Gastrocnemius medialis (tissue), 4 donors: ENCODE data around the gene MIF. TPM values are rescaled to one million over a fixed set of nuclear protein-coding genes. Genes with fewer than 3 reads are reported as not detected.

Source experiments
- ATAC-seq, 2 donors: fragments of 150-250 bp; one replicate each; pipeline ENCODE4 v1.9.1; 2016
- DNase-seq, 2 donors: peaks; one replicate each; pipeline ENCODE4 v3.0.0-alpha.2; 2019
- H3K27ac ChIP-seq, 4 donors: fragments of 200-600 bp; sonication (generic); 1 replicate in 1 of 4; 2 replicates in 3 of 4; pipeline ENCODE4 v1.5.1; 2016 to 2018; ENCODE audit warnings: mild to moderate bottlenecking in 2 of 4, moderate library complexity in 1 of 4
- H3K27me3 ChIP-seq, 3 donors: fragments of 200-600 bp; sonication (generic) in 2 of 3; 1 replicate in 1 of 3; 2 replicates in 2 of 3; pipeline versions ENCODE4 v1.5.1 to v1.6.0; 2016 to 2019; ENCODE audit warnings: mild to moderate bottlenecking in 1 of 3, moderate library complexity in 1 of 3
- H3K36me3 ChIP-seq, 2 donors: fragments of 200-600 bp; sonication (generic) in 1 of 2; one replicate each; pipeline ENCODE4 v1.5.1; 2017 to 2018
- H3K4me1 ChIP-seq, 2 donors: fragments of 200-600 bp; sonication (generic) in 1 of 2; one replicate each; pipeline ENCODE4 v1.5.1; 2016 to 2017; ENCODE audit warnings: mild to moderate bottlenecking in 2 of 2
- H3K4me3 ChIP-seq, 4 donors: fragments of 200-600 bp; sonication (generic) in 3 of 4; 1 replicate in 1 of 4; 2 replicates in 3 of 4; pipeline ENCODE4 v1.5.1; 2016 to 2019; ENCODE audit warnings: mild to moderate bottlenecking in 2 of 4
- H3K9me3 ChIP-seq, 3 donors: fragments of 200-600 bp; sonication (generic) in 2 of 3; 1 replicate in 1 of 3; 2 replicates in 2 of 3; pipeline ENCODE4 v1.5.1; 2016 to 2019
- CTCF ChIP-seq, 5 experiments: fragments of 450-650 bp in 3 of 5; fragments of 200-600 bp in 2 of 5; sonication (generic) in 2 of 5; IDR thresholded peaks in 4 of 5; conservative IDR thresholded peaks in 1 of 5; 1 replicate in 4 of 5; 2 replicates in 1 of 5; pipeline ENCODE4 v1.5.1; 2016 to 2019; ENCODE audit warnings: antibody characterized with exemption in 5 of 5, mild to moderate bottlenecking in 3 of 5, moderate library complexity in 3 of 5
- POLR2A ChIP-seq, 2 donors: fragments of 450-650 bp; IDR thresholded peaks; one replicate each; pipeline ENCODE4 v1.6.1; 2017; ENCODE audit warnings: antibody characterized with exemption in 2 of 2, mild to moderate bottlenecking in 2 of 2, moderate library complexity in 2 of 2
- in situ Hi-C, 4 donors: fragments of 200-750 bp; cut with MboI; loops; one replicate each; pipeline versions ENCODE4 v1.15.0 to v1.8.0; 2017; ENCODE audit warnings: low sequenced_read_pairs in 4 of 4
- intact Hi-C: fragments of 100-400 bp; cut with DNase I; formaldehyde crosslinking; loops from one replicate; pipeline ENCODE4 v1.15.1; 2023; ENCODE audit warnings: low total_unique reads
- total RNA-seq, 4 donors: library from RNA; depleted of rRNA; stranded (reverse); fragments of >200 nt; gene quantifications; one replicate each; pipeline versions ENCODE4 v1.1.0 to v1.2.3, GENCODE V29; 2016

MIF gene
- total RNA-seq, result 100 to 1,000 TPM in 3 of 4 donors, 10 to 100 TPM in 1; 78.1 to 145 (median 129) TPM

DNA sequence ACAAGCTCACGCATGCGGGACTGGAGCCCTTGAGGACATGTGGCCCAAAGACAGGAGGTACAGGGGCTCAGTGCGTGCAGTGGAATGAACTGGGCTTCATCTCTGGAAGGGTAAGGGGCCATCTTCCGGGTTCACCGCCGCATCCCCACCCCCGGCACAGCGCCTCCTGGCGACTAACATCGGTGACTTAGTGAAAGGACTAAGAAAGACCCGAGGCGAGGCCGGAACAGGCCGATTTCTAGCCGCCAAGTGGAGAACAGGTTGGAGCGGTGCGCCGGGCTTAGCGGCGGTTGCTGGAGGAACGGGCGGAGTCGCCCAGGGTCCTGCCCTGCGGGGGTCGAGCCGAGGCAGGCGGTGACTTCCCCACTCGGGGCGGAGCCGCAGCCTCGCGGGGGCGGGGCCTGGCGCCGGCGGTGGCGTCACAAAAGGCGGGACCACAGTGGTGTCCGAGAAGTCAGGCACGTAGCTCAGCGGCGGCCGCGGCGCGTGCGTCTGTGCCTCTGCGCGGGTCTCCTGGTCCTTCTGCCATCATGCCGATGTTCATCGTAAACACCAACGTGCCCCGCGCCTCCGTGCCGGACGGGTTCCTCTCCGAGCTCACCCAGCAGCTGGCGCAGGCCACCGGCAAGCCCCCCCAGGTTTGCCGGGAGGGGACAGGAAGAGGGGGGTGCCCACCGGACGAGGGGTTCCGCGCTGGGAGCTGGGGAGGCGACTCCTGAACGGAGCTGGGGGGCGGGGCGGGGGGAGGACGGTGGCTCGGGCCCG, at the start of gene MIF:
Gene MIF (plus strand): TSS at position 439 of the 765 bp plus-strand sequence. CDS start 92 bp downstream, at position 531.
- Histone ChIP-seq H3K27me3 (no peaks in the 10 kb centered on the region), H3K4me3 (peak within 1 kb of the TSS; percentile 67 to 94 (median 78)), H3K9me3 (no peaks in the 10 kb centered on the region), H3K36me3 (peaks cover 0 to 8% of the 10 kb centered on the region in 2 donors), H3K27ac (peak within 1 kb of the TSS; percentile 83 to 95 (median 88)), H3K4me1 (peaks cover 12 to 19% of the 10 kb centered on the region in 2 donors)
- peak; percentile 65 to 86 (median 76) for TF ChIP-seq CTCF (IDR thresholded peaks at IDR 0.05 in 4 of 5, conservative IDR thresholded peaks at IDR 0.05 in 1 of 5)
- peak; percentile 88 to 89 for TF ChIP-seq POLR2A (IDR thresholded peaks at IDR 0.05)
- in situ Hi-C loops (no loop called here), intact Hi-C loops (loop anchor here (2.0 to 5.0 kb wide), 3 partner anchors 19 to 127 kb away; partner anchors contain the start of genes CHCHD10 and SLC2A11)
- peak; percentile 90 to 91 for ATAC-seq
- peak; percentile 78 to 89 for DNase-seq

DNA sequence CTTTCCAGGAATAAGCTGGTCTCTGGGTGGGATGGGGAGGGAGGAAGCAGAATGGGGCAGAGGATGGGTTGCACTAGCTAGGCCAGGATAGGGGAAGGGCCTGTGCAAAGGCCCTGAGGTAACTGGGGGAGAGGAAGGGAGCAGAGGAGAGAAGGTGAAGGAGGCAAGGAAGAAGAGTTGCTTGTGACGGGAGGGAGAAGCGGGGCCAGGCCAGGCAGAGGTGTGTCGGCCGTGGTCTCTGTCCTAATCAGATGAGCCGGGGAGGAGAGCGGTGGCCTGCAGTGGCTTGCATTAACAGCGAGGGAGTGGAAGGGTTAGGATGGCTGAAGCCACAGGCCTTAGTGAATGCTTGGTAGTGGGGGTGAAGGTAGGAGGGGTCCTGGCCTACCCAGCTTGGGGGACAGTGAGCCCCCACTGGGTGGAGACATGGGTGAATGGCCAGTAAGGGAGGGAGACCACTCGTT, 49.4 kb upstream of the MIF start:
- no peaks in the 10 kb centered on the region for H3K36me3 ChIP-seq
- H3K4me1 ChIP-seq, result peaks cover 41 to 51% of the 10 kb centered on the region in 2 donors
- in situ Hi-C loops, result loop anchor here in 3 of 4 donors (5.0 to 10.0 kb wide), 3 partner anchors 62 to 72 kb away; partner anchors contain the start of gene MMP11 (in 2 of the 3)
- TF ChIP-seq CTCF (IDR thresholded peaks at IDR 0.05 in 4 of 5, conservative IDR thresholded peaks at IDR 0.05 in 1 of 5), result no peak
- no peak for TF ChIP-seq POLR2A (IDR thresholded peaks at IDR 0.05)
- no peak overlapping the region for H3K4me3 ChIP-seq
- ATAC-seq, result no peak
- no peak for DNase-seq
- intact Hi-C loops, result loop anchor here (1.0 to 5.0 kb wide), 4 partner anchors 76 to 302 kb away; no protein-coding TSS in a partner anchor
- no peaks in the 10 kb centered on the region for H3K9me3 ChIP-seq
- H3K27ac ChIP-seq, result peak overlapping the region; percentile 70 to 96 (median 75)
- H3K27me3 ChIP-seq, result no peaks in the 10 kb centered on the region

DNA sequence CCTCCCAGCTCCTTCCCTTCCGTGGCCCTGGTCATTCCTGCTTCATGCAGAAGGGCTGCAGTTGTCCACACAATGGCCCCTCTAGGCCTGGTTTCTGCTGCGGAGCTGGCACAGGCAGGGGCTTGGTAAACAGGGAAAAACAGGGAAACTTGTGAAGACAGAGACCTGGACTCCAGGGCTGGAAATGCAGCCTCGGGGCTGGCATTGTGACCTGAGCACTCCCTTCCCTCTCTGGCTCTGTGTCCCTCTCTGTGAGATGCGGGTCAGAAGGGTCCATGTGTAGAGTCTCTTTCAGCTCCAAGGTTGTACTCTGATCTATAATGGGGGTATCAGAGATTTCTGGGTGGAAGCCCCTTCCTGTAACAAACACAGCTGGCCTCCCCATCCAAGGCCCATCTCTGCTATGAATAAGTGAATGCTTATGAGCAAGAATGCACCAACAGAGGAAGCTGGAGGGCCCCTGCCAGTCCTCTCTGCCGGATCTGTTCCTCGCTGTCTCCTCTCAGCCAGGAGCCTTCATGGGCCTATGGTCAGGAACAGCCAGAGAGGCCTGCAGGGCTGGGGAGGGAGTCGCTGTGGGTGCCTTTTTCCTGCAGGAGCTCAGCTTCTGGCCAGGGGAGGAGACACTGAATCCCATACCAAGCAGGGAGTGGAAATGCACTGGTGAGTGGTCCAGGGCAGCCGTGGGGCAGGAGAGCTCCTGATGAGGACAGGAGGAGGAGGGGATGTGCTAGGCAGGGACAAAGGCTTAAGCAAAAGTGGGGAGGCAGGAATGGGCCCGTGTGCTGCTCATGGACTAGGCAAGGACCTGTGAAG, 48.7 kb upstream of the MIF start:
- no peak for DNase-seq
- no peak overlapping the region for H3K4me3 ChIP-seq
- intact Hi-C loops (loop anchor here (1.0 to 5.0 kb wide), 4 partner anchors 77 to 303 kb away; no protein-coding TSS in a partner anchor), in situ Hi-C loops (loop anchor here in 3 of 4 donors (5.0 to 10.0 kb wide), 3 partner anchors 63 to 73 kb away; partner anchors contain the start of gene MMP11 (in 2 of the 3))
- no peaks in the 10 kb centered on the region for H3K36me3 ChIP-seq
- TF ChIP-seq POLR2A (IDR thresholded peaks at IDR 0.05) (no peak), CTCF (IDR thresholded peaks at IDR 0.05 in 4 of 5, conservative IDR thresholded peaks at IDR 0.05 in 1 of 5) (no peak)
- peak overlapping the region; percentile 70 to 96 (median 75) for H3K27ac ChIP-seq
- no peaks in the 10 kb centered on the region for H3K27me3 ChIP-seq
- peaks cover 34 to 45% of the 10 kb centered on the region in 2 donors for H3K4me1 ChIP-seq
- no peak for ATAC-seq
- no peaks in the 10 kb centered on the region for H3K9me3 ChIP-seq

DNA sequence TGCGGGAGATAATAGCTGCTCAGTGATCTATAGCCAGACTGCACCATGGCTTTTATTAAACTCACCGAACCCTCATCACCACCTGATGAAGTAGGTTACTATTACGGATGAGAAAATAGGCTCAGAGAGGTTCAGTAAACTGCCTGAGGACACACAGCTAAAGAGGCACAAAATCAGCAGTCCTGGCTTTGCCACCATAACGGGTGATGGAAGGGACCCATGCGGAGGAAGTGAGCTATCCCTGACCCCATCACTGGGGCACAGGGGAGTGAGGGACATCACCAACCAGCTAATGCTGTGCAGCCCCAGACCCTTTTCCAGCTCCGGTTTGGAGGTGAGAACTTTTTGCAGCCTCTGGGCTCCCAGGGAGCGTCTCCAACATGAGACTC, 48.1 kb upstream of the MIF start:
- in situ Hi-C loops (loop anchor here in 3 of 4 donors (5.0 to 10.0 kb wide), 3 partner anchors 64 to 74 kb away; partner anchors contain the start of gene MMP11 (in 2 of the 3)), intact Hi-C loops (loop anchor here (5.0 kb wide), 3 partner anchors 129 to 304 kb away; no protein-coding TSS in a partner anchor)
- H3K27me3 ChIP-seq, result no peaks in the 10 kb centered on the region
- H3K4me1 ChIP-seq, result peaks cover 31 to 40% of the 10 kb centered on the region in 2 donors
- H3K27ac ChIP-seq, result peak overlapping the region; percentile 70 to 96 (median 75)
- H3K9me3 ChIP-seq, result no peaks in the 10 kb centered on the region
- no peaks in the 10 kb centered on the region for H3K36me3 ChIP-seq
- H3K4me3 ChIP-seq, result no peak overlapping the region
- ATAC-seq (no peak), DNase-seq (no peak)
- TF ChIP-seq POLR2A (IDR thresholded peaks at IDR 0.05) (no peak), CTCF (IDR thresholded peaks at IDR 0.05 in 4 of 5, conservative IDR thresholded peaks at IDR 0.05 in 1 of 5) (no peak)
